H9 (cell line): ENCODE measurements around the gene FAM131C. TPM values are rescaled to one million over a fixed set of nuclear protein-coding genes. Genes with fewer than 3 reads are reported as not detected.

ENCODE experiments used
- DNase-seq: peaks from one replicate; pipeline ENCODE4 v3.0.0-alpha.2; 2017
- H2AFZ ChIP-seq: one replicate; pipeline ENCODE4 v1.6.1; 2013; ENCODE audit warnings: mild to moderate bottlenecking, low read length, control low read depth, moderate library complexity
- H2AK5ac ChIP-seq: 2 replicates; pipeline ENCODE4 v1.6.1; 2013; ENCODE audit warnings: low read length, control low read depth, mixed read lengths; ENCODE audit not compliant: insufficient read length
- H2BK120ac ChIP-seq: one replicate; pipeline ENCODE4 v1.6.1; 2013; ENCODE audit warnings: low read depth, mild to moderate bottlenecking, low read length, control low read depth, inconsistent platforms; ENCODE audit not compliant: poor library complexity, severe bottlenecking
- H2BK12ac ChIP-seq: 2 replicates; pipeline ENCODE4 v1.6.1; 2013; ENCODE audit warnings: low read length, control low read depth, mixed read lengths, low read depth; ENCODE audit not compliant: insufficient read length
- H2BK15ac ChIP-seq: 2 replicates; pipeline ENCODE4 v1.6.1; 2013; ENCODE audit warnings: low read depth, low read length, control low read depth
- H2BK20ac ChIP-seq: one replicate; pipeline ENCODE4 v1.6.1; 2013; ENCODE audit warnings: low read depth, mild to moderate bottlenecking, low read length, control low read depth, inconsistent platforms; ENCODE audit not compliant: poor library complexity, severe bottlenecking
- H2BK5ac ChIP-seq: 2 replicates; pipeline ENCODE4 v1.6.1; 2013; ENCODE audit warnings: low read length, control low read depth, mixed read lengths; ENCODE audit not compliant: insufficient read length
- H3K14ac ChIP-seq: 2 replicates; pipeline ENCODE4 v1.6.1; 2013; ENCODE audit warnings: low read length, control low read depth; ENCODE audit not compliant: insufficient read depth
- H3K18ac ChIP-seq: 2 replicates; pipeline ENCODE4 v1.6.1; 2013; ENCODE audit warnings: low read depth, mild to moderate bottlenecking, mixed read lengths, low read length, control low read depth; ENCODE audit not compliant: insufficient read length
- H3K23ac ChIP-seq: 2 replicates; pipeline ENCODE4 v1.6.1; 2013; ENCODE audit warnings: low read length, control low read depth, mixed read lengths, low read depth; ENCODE audit not compliant: insufficient read length
- H3K23me2 ChIP-seq: 2 replicates; pipeline ENCODE4 v1.6.1; 2013; ENCODE audit warnings: low read depth, mild to moderate bottlenecking, mixed read lengths, low read length, control low read depth; ENCODE audit not compliant: insufficient read length, poor library complexity, severe bottlenecking
- H3K27ac ChIP-seq: 2 replicates; pipeline ENCODE4 v1.5.1; 2013; ENCODE audit warnings: low read length, control low read depth, mixed read lengths, low read depth; ENCODE audit not compliant: insufficient read length
- H3K27me3 ChIP-seq: 2 replicates; pipeline ENCODE4 v1.6.1; 2013; ENCODE audit warnings: low read length, control low read depth, inconsistent platforms; ENCODE audit not compliant: insufficient read depth
- H3K4ac ChIP-seq: 2 replicates; pipeline ENCODE4 v1.6.1; 2013; ENCODE audit warnings: low read depth, mild to moderate bottlenecking, control low read depth, inconsistent platforms, low read length, moderate library complexity
- H3K4me1 ChIP-seq: 2 replicates; pipeline ENCODE4 v1.6.1; 2013; ENCODE audit warnings: low read length, control low read depth, inconsistent platforms; ENCODE audit not compliant: insufficient read depth
- H3K4me2 ChIP-seq: 2 replicates; pipeline ENCODE4 v1.6.1; 2013; ENCODE audit warnings: low read length, control low read depth, mixed read lengths; ENCODE audit not compliant: insufficient read length, insufficient read depth
- H3K56ac ChIP-seq: 2 replicates; pipeline ENCODE4 v1.6.1; 2013; ENCODE audit warnings: low read depth, mild to moderate bottlenecking, mixed read lengths, low read length, control low read depth; ENCODE audit not compliant: insufficient read length
- H3K79me1 ChIP-seq: 2 replicates; pipeline ENCODE4 v1.6.1; 2013; ENCODE audit warnings: low read depth, mild to moderate bottlenecking, moderate library complexity, low read length, control low read depth, inconsistent platforms; ENCODE audit not compliant: insufficient read depth, poor library complexity, severe bottlenecking
- H3K79me2 ChIP-seq: 2 replicates; pipeline ENCODE4 v1.6.1; 2013; ENCODE audit warnings: low read length, control low read depth, inconsistent platforms; ENCODE audit not compliant: insufficient read depth
- H3K9ac ChIP-seq: 2 replicates; pipeline ENCODE4 v1.6.1; 2013; ENCODE audit warnings: low read length, control low read depth, mixed read lengths; ENCODE audit not compliant: insufficient read length; ENCODE audit errors: extremely low read depth
- H3K9me3 ChIP-seq: one replicate; pipeline ENCODE4 v1.6.1; 2013; ENCODE audit warnings: low read depth, low read length, inconsistent platforms; ENCODE audit not compliant: control insufficient read depth
- H3T11ph ChIP-seq: one replicate; pipeline ENCODE4 v1.6.1; 2013; ENCODE audit warnings: mild to moderate bottlenecking, low read length, control low read depth, inconsistent platforms
- H4K20me1 ChIP-seq: one replicate; pipeline ENCODE4 v1.6.1; 2013; ENCODE audit not compliant: control insufficient read depth, insufficient read length, insufficient read depth
- H4K5ac ChIP-seq: 2 replicates; pipeline ENCODE4 v1.6.1; 2013; ENCODE audit warnings: low read depth, mild to moderate bottlenecking, mixed read lengths, low read length, control low read depth; ENCODE audit not compliant: insufficient read length
- H4K8ac ChIP-seq: replicated peaks from 2 replicates; pipeline ENCODE4 v1.6.1; 2013; ENCODE audit warnings: low read length, control low read depth, mixed read lengths, low read depth; ENCODE audit not compliant: insufficient read length
- H4K91ac ChIP-seq: 2 replicates; pipeline ENCODE4 v1.6.1; 2013; ENCODE audit warnings: low read depth, mild to moderate bottlenecking, moderate library complexity, mixed read lengths, low read length, control low read depth; ENCODE audit not compliant: insufficient read length
- H3K27ac Mint-ChIP-seq, 3 experiments: 2 replicates in 2 of 3; 3 replicates in 1 of 3; pipeline ENCODE4 v1.8.0; 2020 to 2021; ENCODE audit warnings: mixed read lengths in 3 of 3, mild to moderate bottlenecking in 1 of 3, moderate library complexity in 1 of 3
- H3K27me3 Mint-ChIP-seq: 2 replicates; pipeline ENCODE4 v1.8.0; 2021; ENCODE audit warnings: low read depth, mild to moderate bottlenecking, moderate library complexity, mixed read lengths
- H3K36me3 Mint-ChIP-seq, 3 experiments: 2 replicates in 2 of 3; 3 replicates in 1 of 3; pipeline ENCODE4 v1.8.0; 2020 to 2021; ENCODE audit warnings: low read depth in 3 of 3, mixed read lengths in 3 of 3; ENCODE audit not compliant: insufficient read depth in 1 of 3
- H3K4me1 Mint-ChIP-seq, 2 experiments: 2 replicates each; pipeline ENCODE4 v1.8.0; 2020; ENCODE audit warnings: mixed read lengths in 2 of 2
- H3K4me3 Mint-ChIP-seq, 2 experiments: 2 replicates in 1 of 2; 3 replicates in 1 of 2; pipeline ENCODE4 v1.8.0; 2020 to 2021; ENCODE audit warnings: mild to moderate bottlenecking in 2 of 2, mixed read lengths in 2 of 2, moderate library complexity in 1 of 2
- H3K9me3 Mint-ChIP-seq, 2 experiments: 2 replicates in 1 of 2; 3 replicates in 1 of 2; pipeline ENCODE4 v1.8.0; 2020; ENCODE audit warnings: mild to moderate bottlenecking in 2 of 2, mixed read lengths in 2 of 2, moderate library complexity in 1 of 2
- whole genome bisulfite sequencing: extraction: QIAGEN DNeasy Blood & Tissue Kit; methylation state at CpG from one replicate; pipeline ENCODE4 v1.1.7; 2013; ENCODE audit warnings: missing lambda C conversion rate, low lambda C conversion rate, mixed read lengths; ENCODE audit not compliant: insufficient read length; ENCODE audit errors: extremely low coverage; 5-methylcytosine and 5-hydroxymethylcytosine counted together
- total RNA-seq: library from RNA; stranded (reverse); gene quantifications from 2 replicates; pipeline ENCODE4 v1.2.1, GENCODE V29; 2021
- TF ChIP-seq, protein P1 (sequence below): fragments of 200-600 bp; sonication (generic); conservative IDR thresholded peaks from 3 replicates; pipeline ENCODE4 v1.8.0; 2021; ENCODE audit warnings: antibody characterized with exemption, mild to moderate bottlenecking

FAM131C gene
- total RNA-seq, 1 experiment from 2014 or later, result 0.61 TPM

DNA sequence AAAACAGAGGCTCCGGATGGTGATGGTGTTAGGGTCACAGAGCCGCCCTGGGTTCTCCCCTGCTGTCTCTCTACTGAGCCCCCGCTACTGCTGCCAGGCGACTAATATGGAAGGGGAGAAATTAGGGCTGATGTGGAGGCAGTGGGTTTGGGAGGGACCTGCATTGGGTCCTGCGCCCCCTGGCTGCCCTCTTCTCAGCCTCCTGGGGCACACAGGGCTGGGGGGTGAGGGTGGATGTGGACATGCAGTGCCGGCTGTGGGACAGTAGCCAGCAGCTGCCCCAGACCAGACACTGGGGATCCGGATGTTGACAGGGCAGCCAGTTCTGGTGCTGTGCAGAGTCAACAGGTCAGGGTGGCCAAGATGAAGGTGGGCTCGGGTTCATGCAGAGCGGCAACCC, 31.4 kb downstream of the FAM131C start:
- no peak for DNase-seq
- no peaks in the 10 kb centered on the region for H3K4me1 ChIP-seq
- no peak overlapping the region for H3T11ph ChIP-seq
- no peak overlapping the region for H3K27ac ChIP-seq
- no peak overlapping the region for H3K23ac ChIP-seq
- WGBS, result no CpG with 5 or more reads among the region's 9 CpGs
- no peaks in the 10 kb centered on the region for H3K9me3 ChIP-seq
- no peak overlapping the region for H3K4ac ChIP-seq
- H4K8ac ChIP-seq, result no peak overlapping the region
- no peak overlapping the region for H4K5ac ChIP-seq
- H3K18ac ChIP-seq, result no peak overlapping the region
- H2BK5ac ChIP-seq, result no peak overlapping the region
- Mint-ChIP-seq H3K4me1 (peaks cover 0 to 8% of the 10 kb centered on the region in 2 experiments; a peak in 3 of 4 replicates), H3K4me3 (no peak overlapping the region), H3K27me3 (peaks cover 23% of the 10 kb centered on the region), H3K36me3 (no peaks in the 10 kb centered on the region), H3K27ac (no peak overlapping the region), H3K9me3 (no peaks in the 10 kb centered on the region)
- H3K14ac ChIP-seq, result no peak overlapping the region
- H2AFZ ChIP-seq, result no peak overlapping the region
- no peaks in the 10 kb centered on the region for H3K79me1 ChIP-seq
- H2BK12ac ChIP-seq, result no peak overlapping the region
- no peaks in the 10 kb centered on the region for H3K27me3 ChIP-seq
- no peak overlapping the region for H2BK15ac ChIP-seq
- no peak overlapping the region for H2BK120ac ChIP-seq
- no peaks in the 10 kb centered on the region for H4K20me1 ChIP-seq
- no peak overlapping the region for H2BK20ac ChIP-seq
- H3K9ac ChIP-seq, result no peak overlapping the region
- H4K91ac ChIP-seq, result no peak overlapping the region
- no peaks in the 10 kb centered on the region for H3K79me2 ChIP-seq
- no peak overlapping the region for H3K4me2 ChIP-seq
- TF ChIP-seq, protein P1, sequence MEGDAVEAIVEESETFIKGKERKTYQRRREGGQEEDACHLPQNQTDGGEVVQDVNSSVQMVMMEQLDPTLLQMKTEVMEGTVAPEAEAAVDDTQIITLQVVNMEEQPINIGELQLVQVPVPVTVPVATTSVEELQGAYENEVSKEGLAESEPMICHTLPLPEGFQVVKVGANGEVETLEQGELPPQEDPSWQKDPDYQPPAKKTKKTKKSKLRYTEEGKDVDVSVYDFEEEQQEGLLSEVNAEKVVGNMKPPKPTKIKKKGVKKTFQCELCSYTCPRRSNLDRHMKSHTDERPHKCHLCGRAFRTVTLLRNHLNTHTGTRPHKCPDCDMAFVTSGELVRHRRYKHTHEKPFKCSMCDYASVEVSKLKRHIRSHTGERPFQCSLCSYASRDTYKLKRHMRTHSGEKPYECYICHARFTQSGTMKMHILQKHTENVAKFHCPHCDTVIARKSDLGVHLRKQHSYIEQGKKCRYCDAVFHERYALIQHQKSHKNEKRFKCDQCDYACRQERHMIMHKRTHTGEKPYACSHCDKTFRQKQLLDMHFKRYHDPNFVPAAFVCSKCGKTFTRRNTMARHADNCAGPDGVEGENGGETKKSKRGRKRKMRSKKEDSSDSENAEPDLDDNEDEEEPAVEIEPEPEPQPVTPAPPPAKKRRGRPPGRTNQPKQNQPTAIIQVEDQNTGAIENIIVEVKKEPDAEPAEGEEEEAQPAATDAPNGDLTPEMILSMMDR, result no peak
- no peaks in the 10 kb centered on the region for H3K23me2 ChIP-seq
- H3K56ac ChIP-seq, result no peak overlapping the region
- no peak overlapping the region for H2AK5ac ChIP-seq
